WTC11 (cell line): ENCODE data around the gene PSMC3. TPM values are rescaled to one million over a fixed set of nuclear protein-coding genes. Genes with fewer than 3 reads are reported as not detected.
A peak's percentile ranks its signal among the peaks of the same experiment; 100 is the strongest.

Experiments
- ATAC-seq: fragments of 200-7000 bp; cut with Tn5 transposase; 2 replicates; pipeline ENCODE4 v1.10.0; 2021; ENCODE audit warnings: mild to moderate bottlenecking, moderate library complexity
- CTCF ChIA-PET: fragments of 300-600 bp; sonication (Branson Sonifier 250); formaldehyde crosslinking; loops from one replicate; lab custom pipeline; 2021; ENCODE audit warnings: antibody characterized with exemption; lab: Charles Lee
- POLR2A ChIA-PET: fragments of 350-600 bp; sonication (Branson Sonifier 250); formaldehyde crosslinking; loops from one replicate; lab custom pipeline; 2021; ENCODE audit warnings: antibody characterized with exemption; lab: Charles Lee
- DNase-seq: peaks from one replicate; pipeline ENCODE4 v3.0.0; 2021; ENCODE audit warnings: low spot score
- H3K27ac Mint-ChIP-seq: 2 replicates; pipeline ENCODE4 v1.8.0; 2021; ENCODE audit warnings: mixed read lengths
- H3K27me3 Mint-ChIP-seq: 2 replicates; pipeline ENCODE4 v1.8.0; 2021; ENCODE audit warnings: low read depth, mild to moderate bottlenecking, moderate library complexity, mixed read lengths
- H3K36me3 Mint-ChIP-seq: 2 replicates; pipeline ENCODE4 v1.8.0; 2021; ENCODE audit warnings: mixed read lengths
- H3K4me1 Mint-ChIP-seq: 2 replicates; pipeline ENCODE4 v1.8.0; 2022; ENCODE audit warnings: mixed read lengths
- H3K4me3 Mint-ChIP-seq: 2 replicates; pipeline ENCODE4 v1.8.0; 2021; ENCODE audit warnings: mild to moderate bottlenecking, moderate library complexity, mixed read lengths
- H3K9me3 Mint-ChIP-seq: 2 replicates; pipeline ENCODE4 v1.8.0; 2021; ENCODE audit warnings: mixed read lengths
- CREB1 ChIP-seq: sonication (generic); formaldehyde crosslinking; IDR thresholded peaks from 2 replicates; pipeline ENCODE4 v1.8.0; 2023; ENCODE audit warnings: mild to moderate bottlenecking, missing genetic modification reagents
- GRHL2 ChIP-seq: fragments of 250-450 bp; sonication (Bioruptor Pico); IDR thresholded peaks from 2 replicates; pipeline ENCODE4 v1.8.0; 2022; ENCODE audit warnings: mild to moderate bottlenecking, moderate library complexity; ENCODE audit not compliant: insufficient replicate concordance, severe bottlenecking
- NFATC4 ChIP-seq: fragments of 250-450 bp; sonication (Bioruptor Pico); IDR thresholded peaks from 2 replicates; pipeline ENCODE4 v1.9.0; 2021; ENCODE audit warnings: mild to moderate bottlenecking
- PRRX2 ChIP-seq: fragments of 250-450 bp; sonication (Bioruptor Pico); IDR thresholded peaks from 2 replicates; pipeline ENCODE4 v1.8.0; 2021; ENCODE audit warnings: mild to moderate bottlenecking
- SMAD4 ChIP-seq: sonication (generic); formaldehyde crosslinking; IDR thresholded peaks from 2 replicates; pipeline ENCODE4 v1.8.0; 2022; ENCODE audit warnings: mild to moderate bottlenecking, missing genetic modification reagents
- SOX15 ChIP-seq: fragments of 250-450 bp; sonication (Bioruptor Pico); IDR thresholded peaks from 2 replicates; pipeline ENCODE4 v1.9.0; 2021; ENCODE audit warnings: mild to moderate bottlenecking
- SP1 ChIP-seq: sonication (generic); formaldehyde crosslinking; conservative IDR thresholded peaks from 2 replicates; pipeline ENCODE4 v1.8.1; 2022; ENCODE audit warnings: missing genetic modification reagents
- total RNA-seq: library from RNA; stranded (reverse); gene quantifications from 3 replicates; pipeline ENCODE4 v1.2.3, GENCODE V29; 2021
- TF ChIP-seq, protein P1 (sequence below): fragments of 250-450 bp; sonication (Bioruptor Pico); IDR thresholded peaks from 2 replicates; pipeline ENCODE4 v1.8.0; 2021; ENCODE audit warnings: mild to moderate bottlenecking
- TF ChIP-seq, protein P2 (sequence below): fragments of 250-450 bp; sonication (Bioruptor Pico); conservative IDR thresholded peaks from 2 replicates; pipeline ENCODE4 v1.9.0; 2021; ENCODE audit warnings: mild to moderate bottlenecking
- TF ChIP-seq, protein P3 (sequence below): sonication (generic); formaldehyde crosslinking; IDR thresholded peaks from 2 replicates; pipeline ENCODE4 v1.8.1; 2022; ENCODE audit warnings: mild to moderate bottlenecking, moderate library complexity, missing genetic modification reagents
- TF ChIP-seq, protein P4 (sequence below): sonication (generic); formaldehyde crosslinking; IDR thresholded peaks from 2 replicates; pipeline ENCODE4 v1.8.0; 2023; ENCODE audit warnings: mild to moderate bottlenecking, missing genetic modification reagents
- TF ChIP-seq, protein P5 (sequence below): sonication (generic); formaldehyde crosslinking; IDR thresholded peaks from 2 replicates; pipeline ENCODE4 v1.8.1; 2022; ENCODE audit warnings: low read depth, missing genetic modification reagents, borderline replicate concordance
- TF ChIP-seq, protein P6 (sequence below): sonication (generic); formaldehyde crosslinking; conservative IDR thresholded peaks from 2 replicates; pipeline ENCODE4 v1.8.1; 2023; ENCODE audit warnings: mild to moderate bottlenecking, low read depth, missing genetic modification reagents, moderate library complexity
- TF ChIP-seq, protein P7 (sequence below): sonication (generic); formaldehyde crosslinking; IDR thresholded peaks from 2 replicates; pipeline ENCODE4 v1.8.1; 2022; ENCODE audit warnings: missing genetic modification reagents, borderline replicate concordance
- TF ChIP-seq, protein P8 (sequence below): fragments of 250-450 bp; sonication (Bioruptor Pico); IDR thresholded peaks from 2 replicates; pipeline ENCODE4 v1.9.0; 2021; ENCODE audit warnings: moderate library complexity, mild to moderate bottlenecking, inconsistent platforms, borderline replicate concordance
- TF ChIP-seq, protein P9 (sequence below): fragments of 250-450 bp; sonication (Bioruptor Pico); IDR thresholded peaks from 2 replicates; pipeline ENCODE4 v1.9.0; 2021; ENCODE audit warnings: mild to moderate bottlenecking

PSMC3 gene
- total RNA-seq, 1 experiment from 2014 or later: 162 TPM

DNA sequence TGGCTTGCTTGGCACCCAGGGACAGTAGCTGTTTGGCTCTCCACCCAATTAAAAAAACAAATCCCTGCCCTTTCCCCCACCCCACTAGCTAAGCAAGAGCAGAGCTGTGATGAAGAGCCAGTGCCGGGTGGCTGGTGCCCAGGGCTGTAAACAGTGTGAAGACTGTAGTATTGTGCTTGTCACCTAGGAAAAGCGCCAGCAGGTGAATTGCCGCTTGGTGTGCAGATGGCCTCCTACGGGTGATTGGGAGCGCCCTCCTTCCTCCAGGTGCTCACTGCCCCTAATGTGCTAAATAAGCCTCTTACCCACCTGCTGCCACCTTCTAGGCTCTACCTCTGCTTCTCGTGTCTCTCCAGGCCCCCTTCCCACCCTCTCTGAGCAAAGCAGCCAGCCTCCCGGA, 41.1 kb upstream of the PSMC3 start:
- ChIA-PET CTCF (interaction anchor here (1.0 to 1.6 kb wide), 2 partner anchors 13 to 99 kb away, joined by 3 to 8 read pairs; no protein-coding TSS in a partner anchor), POLR2A (no interaction called here)
- Mint-ChIP-seq H3K27me3 (no peaks in the 10 kb centered on the region), H3K4me1 (peaks cover 53% of the 10 kb centered on the region), H3K36me3 (peaks cover 31% of the 10 kb centered on the region), H3K27ac (peak overlapping the region; percentile 73; the same call in 1 of the 2 replicates), H3K9me3 (no peaks in the 10 kb centered on the region), H3K4me3 (no peak overlapping the region)
- TF ChIP-seq GRHL2: no peak
- TF ChIP-seq, protein P1, sequence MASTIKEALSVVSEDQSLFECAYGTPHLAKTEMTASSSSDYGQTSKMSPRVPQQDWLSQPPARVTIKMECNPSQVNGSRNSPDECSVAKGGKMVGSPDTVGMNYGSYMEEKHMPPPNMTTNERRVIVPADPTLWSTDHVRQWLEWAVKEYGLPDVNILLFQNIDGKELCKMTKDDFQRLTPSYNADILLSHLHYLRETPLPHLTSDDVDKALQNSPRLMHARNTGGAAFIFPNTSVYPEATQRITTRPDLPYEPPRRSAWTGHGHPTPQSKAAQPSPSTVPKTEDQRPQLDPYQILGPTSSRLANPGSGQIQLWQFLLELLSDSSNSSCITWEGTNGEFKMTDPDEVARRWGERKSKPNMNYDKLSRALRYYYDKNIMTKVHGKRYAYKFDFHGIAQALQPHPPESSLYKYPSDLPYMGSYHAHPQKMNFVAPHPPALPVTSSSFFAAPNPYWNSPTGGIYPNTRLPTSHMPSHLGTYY: no peak
- TF ChIP-seq SOX15 (CRISPR knock-in tag): no peak
- TF ChIP-seq, protein P2, sequence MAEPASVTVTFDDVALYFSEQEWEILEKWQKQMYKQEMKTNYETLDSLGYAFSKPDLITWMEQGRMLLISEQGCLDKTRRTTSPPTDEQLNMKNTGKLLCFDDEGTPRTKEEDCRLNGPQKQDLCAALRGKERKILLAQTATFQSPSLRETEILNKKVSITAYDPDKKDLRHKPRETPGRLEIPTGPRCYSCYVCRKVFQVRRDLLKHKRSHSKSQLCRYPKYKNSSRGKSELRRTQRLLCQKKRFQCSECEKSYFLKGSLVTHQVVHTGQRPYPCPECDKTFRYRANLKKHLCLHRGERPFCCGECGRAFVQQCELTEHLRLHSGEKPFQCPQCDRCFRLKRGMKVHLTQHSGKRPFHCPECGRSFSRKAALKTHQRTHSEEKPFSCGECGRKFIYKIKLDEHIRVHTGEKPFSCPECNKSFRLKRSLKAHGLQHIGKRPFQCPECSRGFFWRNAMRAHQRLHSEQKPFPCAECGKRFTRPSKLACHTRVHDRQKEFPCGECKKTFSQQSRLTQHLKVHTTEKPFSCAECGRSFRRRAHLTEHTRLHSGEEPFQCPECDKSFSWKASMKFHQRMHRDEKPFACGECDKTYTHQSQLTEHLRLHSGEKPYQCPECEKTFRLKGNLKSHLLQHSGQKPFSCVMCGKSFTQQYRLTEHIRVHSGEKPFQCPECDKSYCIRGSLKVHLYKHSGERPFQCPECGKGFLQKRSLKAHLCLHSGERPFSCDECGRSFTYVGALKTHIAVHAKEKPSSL (CRISPR knock-in tag): no peak
- no peak for TF ChIP-seq PRRX2 (CRISPR knock-in tag)
- no peak for TF ChIP-seq NFATC4 (CRISPR knock-in tag)
- TF ChIP-seq CREB1 (CRISPR knock-in tag): no peak
- TF ChIP-seq, protein P3, sequence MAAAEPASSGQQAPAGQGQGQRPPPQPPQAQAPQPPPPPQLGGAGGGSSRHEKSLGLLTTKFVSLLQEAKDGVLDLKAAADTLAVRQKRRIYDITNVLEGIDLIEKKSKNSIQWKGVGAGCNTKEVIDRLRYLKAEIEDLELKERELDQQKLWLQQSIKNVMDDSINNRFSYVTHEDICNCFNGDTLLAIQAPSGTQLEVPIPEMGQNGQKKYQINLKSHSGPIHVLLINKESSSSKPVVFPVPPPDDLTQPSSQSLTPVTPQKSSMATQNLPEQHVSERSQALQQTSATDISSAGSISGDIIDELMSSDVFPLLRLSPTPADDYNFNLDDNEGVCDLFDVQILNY (CRISPR knock-in tag): no peak
- TF ChIP-seq, protein P4, sequence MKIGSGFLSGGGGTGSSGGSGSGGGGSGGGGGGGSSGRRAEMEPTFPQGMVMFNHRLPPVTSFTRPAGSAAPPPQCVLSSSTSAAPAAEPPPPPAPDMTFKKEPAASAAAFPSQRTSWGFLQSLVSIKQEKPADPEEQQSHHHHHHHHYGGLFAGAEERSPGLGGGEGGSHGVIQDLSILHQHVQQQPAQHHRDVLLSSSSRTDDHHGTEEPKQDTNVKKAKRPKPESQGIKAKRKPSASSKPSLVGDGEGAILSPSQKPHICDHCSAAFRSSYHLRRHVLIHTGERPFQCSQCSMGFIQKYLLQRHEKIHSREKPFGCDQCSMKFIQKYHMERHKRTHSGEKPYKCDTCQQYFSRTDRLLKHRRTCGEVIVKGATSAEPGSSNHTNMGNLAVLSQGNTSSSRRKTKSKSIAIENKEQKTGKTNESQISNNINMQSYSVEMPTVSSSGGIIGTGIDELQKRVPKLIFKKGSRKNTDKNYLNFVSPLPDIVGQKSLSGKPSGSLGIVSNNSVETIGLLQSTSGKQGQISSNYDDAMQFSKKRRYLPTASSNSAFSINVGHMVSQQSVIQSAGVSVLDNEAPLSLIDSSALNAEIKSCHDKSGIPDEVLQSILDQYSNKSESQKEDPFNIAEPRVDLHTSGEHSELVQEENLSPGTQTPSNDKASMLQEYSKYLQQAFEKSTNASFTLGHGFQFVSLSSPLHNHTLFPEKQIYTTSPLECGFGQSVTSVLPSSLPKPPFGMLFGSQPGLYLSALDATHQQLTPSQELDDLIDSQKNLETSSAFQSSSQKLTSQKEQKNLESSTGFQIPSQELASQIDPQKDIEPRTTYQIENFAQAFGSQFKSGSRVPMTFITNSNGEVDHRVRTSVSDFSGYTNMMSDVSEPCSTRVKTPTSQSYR (CRISPR knock-in tag): no peak
- TF ChIP-seq SP1: no peak
- TF ChIP-seq, protein P5, sequence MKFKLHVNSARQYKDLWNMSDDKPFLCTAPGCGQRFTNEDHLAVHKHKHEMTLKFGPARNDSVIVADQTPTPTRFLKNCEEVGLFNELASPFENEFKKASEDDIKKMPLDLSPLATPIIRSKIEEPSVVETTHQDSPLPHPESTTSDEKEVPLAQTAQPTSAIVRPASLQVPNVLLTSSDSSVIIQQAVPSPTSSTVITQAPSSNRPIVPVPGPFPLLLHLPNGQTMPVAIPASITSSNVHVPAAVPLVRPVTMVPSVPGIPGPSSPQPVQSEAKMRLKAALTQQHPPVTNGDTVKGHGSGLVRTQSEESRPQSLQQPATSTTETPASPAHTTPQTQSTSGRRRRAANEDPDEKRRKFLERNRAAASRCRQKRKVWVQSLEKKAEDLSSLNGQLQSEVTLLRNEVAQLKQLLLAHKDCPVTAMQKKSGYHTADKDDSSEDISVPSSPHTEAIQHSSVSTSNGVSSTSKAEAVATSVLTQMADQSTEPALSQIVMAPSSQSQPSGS (CRISPR knock-in tag): no peak
- TF ChIP-seq, protein P6, sequence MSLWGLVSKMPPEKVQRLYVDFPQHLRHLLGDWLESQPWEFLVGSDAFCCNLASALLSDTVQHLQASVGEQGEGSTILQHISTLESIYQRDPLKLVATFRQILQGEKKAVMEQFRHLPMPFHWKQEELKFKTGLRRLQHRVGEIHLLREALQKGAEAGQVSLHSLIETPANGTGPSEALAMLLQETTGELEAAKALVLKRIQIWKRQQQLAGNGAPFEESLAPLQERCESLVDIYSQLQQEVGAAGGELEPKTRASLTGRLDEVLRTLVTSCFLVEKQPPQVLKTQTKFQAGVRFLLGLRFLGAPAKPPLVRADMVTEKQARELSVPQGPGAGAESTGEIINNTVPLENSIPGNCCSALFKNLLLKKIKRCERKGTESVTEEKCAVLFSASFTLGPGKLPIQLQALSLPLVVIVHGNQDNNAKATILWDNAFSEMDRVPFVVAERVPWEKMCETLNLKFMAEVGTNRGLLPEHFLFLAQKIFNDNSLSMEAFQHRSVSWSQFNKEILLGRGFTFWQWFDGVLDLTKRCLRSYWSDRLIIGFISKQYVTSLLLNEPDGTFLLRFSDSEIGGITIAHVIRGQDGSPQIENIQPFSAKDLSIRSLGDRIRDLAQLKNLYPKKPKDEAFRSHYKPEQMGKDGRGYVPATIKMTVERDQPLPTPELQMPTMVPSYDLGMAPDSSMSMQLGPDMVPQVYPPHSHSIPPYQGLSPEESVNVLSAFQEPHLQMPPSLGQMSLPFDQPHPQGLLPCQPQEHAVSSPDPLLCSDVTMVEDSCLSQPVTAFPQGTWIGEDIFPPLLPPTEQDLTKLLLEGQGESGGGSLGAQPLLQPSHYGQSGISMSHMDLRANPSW (CRISPR knock-in tag): no peak
- no peak for TF ChIP-seq SMAD4
- ATAC-seq: peak; percentile 8
- no peak for DNase-seq

DNA sequence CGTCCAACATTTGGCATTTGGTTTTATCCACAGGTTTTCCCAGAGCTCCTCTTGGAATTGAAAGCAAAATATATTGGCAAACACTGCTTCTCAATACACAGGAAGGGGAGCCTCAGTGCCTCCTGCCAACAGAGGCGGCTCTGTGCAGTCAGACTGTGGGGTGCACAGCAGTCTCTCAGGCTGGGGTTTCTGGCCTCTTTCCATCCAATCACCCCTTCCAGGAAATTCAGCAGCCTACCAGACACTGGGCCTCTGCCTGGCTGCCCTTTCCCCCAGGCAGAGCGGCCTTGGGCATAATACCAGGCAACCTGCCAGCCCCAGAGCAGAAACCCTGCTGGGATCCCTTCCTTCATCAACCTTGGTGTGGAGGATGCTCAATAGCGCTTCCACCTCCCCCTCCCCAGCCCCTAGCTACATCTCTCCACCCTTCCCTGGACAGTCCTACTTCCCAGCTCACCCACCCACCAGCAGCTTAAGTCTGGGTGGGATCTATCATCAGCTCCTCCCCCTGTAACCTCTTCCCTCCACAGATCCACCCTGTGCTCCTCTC, 40.5 kb upstream of the PSMC3 start:
- Mint-ChIP-seq H3K36me3 (peaks cover 25% of the 10 kb centered on the region), H3K4me3 (no peak overlapping the region), H3K4me1 (peaks cover 59% of the 10 kb centered on the region), H3K9me3 (no peaks in the 10 kb centered on the region), H3K27me3 (no peaks in the 10 kb centered on the region), H3K27ac (peak overlapping the region; percentile 30; the same call in 1 of the 2 replicates)
- ChIA-PET CTCF (interaction anchor here (1.0 to 1.6 kb wide), 2 partner anchors 12 to 100 kb away, joined by 3 to 8 read pairs; no protein-coding TSS in a partner anchor), POLR2A (no interaction called here)
- ATAC-seq: peak; percentile 41
- no peak for DNase-seq
- TF ChIP-seq, protein P7, sequence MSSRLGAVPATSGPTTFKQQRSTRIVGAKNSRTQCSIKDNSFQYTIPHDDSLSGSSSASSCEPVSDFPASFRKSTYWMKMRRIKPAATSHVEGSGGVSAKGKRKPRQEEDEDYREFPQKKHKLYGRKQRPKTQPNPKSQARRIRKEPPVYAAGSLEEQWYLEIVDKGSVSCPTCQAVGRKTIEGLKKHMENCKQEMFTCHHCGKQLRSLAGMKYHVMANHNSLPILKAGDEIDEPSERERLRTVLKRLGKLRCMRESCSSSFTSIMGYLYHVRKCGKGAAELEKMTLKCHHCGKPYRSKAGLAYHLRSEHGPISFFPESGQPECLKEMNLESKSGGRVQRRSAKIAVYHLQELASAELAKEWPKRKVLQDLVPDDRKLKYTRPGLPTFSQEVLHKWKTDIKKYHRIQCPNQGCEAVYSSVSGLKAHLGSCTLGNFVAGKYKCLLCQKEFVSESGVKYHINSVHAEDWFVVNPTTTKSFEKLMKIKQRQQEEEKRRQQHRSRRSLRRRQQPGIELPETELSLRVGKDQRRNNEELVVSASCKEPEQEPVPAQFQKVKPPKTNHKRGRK (CRISPR knock-in tag): no peak
- TF ChIP-seq, protein P1: no peak
- TF ChIP-seq SP1: no peak
- TF ChIP-seq, protein P8, sequence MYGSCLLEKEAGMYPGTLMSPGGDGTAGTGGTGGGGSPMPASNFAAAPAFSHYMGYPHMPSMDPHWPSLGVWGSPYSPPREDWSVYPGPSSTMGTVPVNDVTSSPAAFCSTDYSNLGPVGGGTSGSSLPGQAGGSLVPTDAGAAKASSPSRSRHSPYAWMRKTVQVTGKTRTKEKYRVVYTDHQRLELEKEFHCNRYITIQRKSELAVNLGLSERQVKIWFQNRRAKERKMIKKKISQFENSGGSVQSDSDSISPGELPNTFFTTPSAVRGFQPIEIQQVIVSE (CRISPR knock-in tag): no peak
- TF ChIP-seq, protein P9, sequence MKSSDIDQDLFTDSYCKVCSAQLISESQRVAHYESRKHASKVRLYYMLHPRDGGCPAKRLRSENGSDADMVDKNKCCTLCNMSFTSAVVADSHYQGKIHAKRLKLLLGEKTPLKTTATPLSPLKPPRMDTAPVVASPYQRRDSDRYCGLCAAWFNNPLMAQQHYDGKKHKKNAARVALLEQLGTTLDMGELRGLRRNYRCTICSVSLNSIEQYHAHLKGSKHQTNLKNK (CRISPR knock-in tag): no peak
